Gastroesophageal sphincter (tissue), 4 donors: ENCODE data around the gene OLFM4. TPM values are rescaled to one million over a fixed set of nuclear protein-coding genes. Genes with fewer than 3 reads are reported as not detected.

Source experiments
- ATAC-seq: fragments of 150-250 bp; one replicate; pipeline ENCODE4 v1.9.1; 2016; ENCODE audit warnings: mild to moderate bottlenecking, moderate library complexity
- H3K27ac ChIP-seq, 4 donors: fragments of 200-600 bp; sonication (generic) in 3 of 4; 1 replicate in 3 of 4; 2 replicates in 1 of 4; pipeline ENCODE4 v1.5.1; 2016 to 2019
- H3K27me3 ChIP-seq: fragments of 200-600 bp; sonication (generic); one replicate; pipeline ENCODE4 v1.5.1; 2019
- H3K36me3 ChIP-seq, 2 donors: fragments of 200-600 bp; sonication (generic); one replicate each; pipeline ENCODE4 v1.5.1; 2019; ENCODE audit warnings: control low read depth in 1 of 2
- H3K4me1 ChIP-seq, 3 donors: fragments of 200-600 bp; sonication (generic); 1 replicate in 2 of 3; 2 replicates in 1 of 3; pipeline ENCODE4 v1.5.1; 2016 to 2019; ENCODE audit warnings: control low read depth in 2 of 3
- H3K4me3 ChIP-seq, 2 donors: fragments of 200-600 bp; sonication (generic); one replicate each; pipeline ENCODE4 v1.5.1; 2019; ENCODE audit warnings: mild to moderate bottlenecking in 1 of 2, moderate library complexity in 1 of 2
- H3K9me3 ChIP-seq, 3 donors: fragments of 200-600 bp; sonication (generic); one replicate each; pipeline ENCODE4 v1.5.1; 2017 to 2019; ENCODE audit warnings: control low read depth in 2 of 3
- CTCF ChIP-seq, 4 experiments: fragments of 200-600 bp in 2 of 4; fragments of 450-650 bp in 2 of 4; sonication (generic) in 1 of 4; IDR thresholded peaks; one replicate each; pipeline ENCODE4 v1.5.1; 2017 to 2019; ENCODE audit warnings: antibody characterized with exemption in 4 of 4, mild to moderate bottlenecking in 2 of 4, moderate library complexity in 2 of 4
- EP300 ChIP-seq: sonication (generic); formaldehyde crosslinking; IDR thresholded peaks from one replicate; pipeline ENCODE4 v1.6.1; 2017; ENCODE audit warnings: antibody characterized with exemption, mild to moderate bottlenecking
- POLR2A ChIP-seq, 2 donors: fragments of 450-650 bp; IDR thresholded peaks; one replicate each; pipeline ENCODE4 v1.6.1; 2017; ENCODE audit warnings: antibody characterized with exemption in 2 of 2, mild to moderate bottlenecking in 2 of 2, moderate library complexity in 1 of 2
- POLR2AphosphoS5 ChIP-seq: sonication (generic); formaldehyde crosslinking; IDR thresholded peaks from one replicate; pipeline ENCODE4 v1.6.1; 2017; ENCODE audit warnings: antibody characterized with exemption
- WGBS, 2 donors: methylation state at CpG; one replicate each; pipeline ENCODE4 v1.1.5; 2018; ENCODE audit warnings: low coverage in 1 of 2; 5-methylcytosine and 5-hydroxymethylcytosine counted together
- total RNA-seq, 4 donors: library from RNA; depleted of rRNA; stranded (reverse); fragments of >200 nt; gene quantifications; one replicate each; pipeline ENCODE4 v1.1.0, GENCODE V29; 2016

Gene OLFM4
- total RNA-seq, 4 donors from 2014 or later, result 0.13 to 0.82 TPM; not detected in 2

- H3K9me3 ChIP-seq, result no peaks in the 10 kb centered on the region
- no peak overlapping the region for H3K27ac ChIP-seq
- H3K4me3 ChIP-seq, result no peak overlapping the region
- H3K27me3 ChIP-seq, result peaks cover 4% of the 10 kb centered on the region
- no peaks in the 10 kb centered on the region for H3K4me1 ChIP-seq
- TF ChIP-seq EP300 (no peak), POLR2AphosphoS5 (no peak), POLR2A (IDR thresholded peaks at IDR 0.05) (no peak)
- 80 to 90% methylated on average over 12 to 13 of the region's 13 CpGs for WGBS, 2 donors
- no peak for ATAC-seq
- no peaks in the 10 kb centered on the region for H3K36me3 ChIP-seq
Observed at GRCh38 chr13:52991344-52992020, 37.1 kb upstream of the OLFM4 start.

GRCh38 chr13:52992110-52992509, 36.5 kb upstream of the OLFM4 start:
- no peak overlapping the region for H3K27ac ChIP-seq
- ATAC-seq, result no peak
- H3K27me3 ChIP-seq, result peaks cover 4% of the 10 kb centered on the region
- no peak overlapping the region for H3K4me3 ChIP-seq
- no peaks in the 10 kb centered on the region for H3K4me1 ChIP-seq
- no peaks in the 10 kb centered on the region for H3K9me3 ChIP-seq
- WGBS, 2 donors, result 88 to 100% methylated on average over 6 to 11 of the region's 11 CpGs
- H3K36me3 ChIP-seq, result no peaks in the 10 kb centered on the region
- no peak for TF ChIP-seq CTCF (IDR thresholded peaks at IDR 0.05)
- TF ChIP-seq POLR2AphosphoS5, result no peak
- no peak for TF ChIP-seq POLR2A (IDR thresholded peaks at IDR 0.05)
- TF ChIP-seq EP300, result no peak

- Histone ChIP-seq H3K4me3 (no peak overlapping the region), H3K36me3 (no peaks in the 10 kb centered on the region), H3K4me1 (no peaks in the 10 kb centered on the region), H3K9me3 (no peaks in the 10 kb centered on the region), H3K27me3 (peaks cover 10% of the 10 kb centered on the region), H3K27ac (no peak overlapping the region)
- TF ChIP-seq EP300 (no peak), POLR2A (IDR thresholded peaks at IDR 0.05) (no peak)
- WGBS, 2 donors, result 67 to 83% methylated on average over 1 to 2 of the region's 2 CpGs
- no peak for ATAC-seq
Observed at GRCh38 chr13:52994051-52994450, 34.6 kb upstream of the OLFM4 start.

GRCh38 chr13:52994865-52995264, 33.7 kb upstream of the OLFM4 start:
- no peak for ATAC-seq
- Histone ChIP-seq H3K4me1 (no peaks in the 10 kb centered on the region), H3K4me3 (no peak overlapping the region), H3K9me3 (no peaks in the 10 kb centered on the region), H3K27me3 (peaks cover 10% of the 10 kb centered on the region), H3K36me3 (no peaks in the 10 kb centered on the region), H3K27ac (no peak overlapping the region)
- TF ChIP-seq POLR2A (IDR thresholded peaks at IDR 0.05), result no peak
- no peak for TF ChIP-seq EP300
- TF ChIP-seq POLR2AphosphoS5, result no peak
- TF ChIP-seq CTCF (IDR thresholded peaks at IDR 0.05), result no peak
- 55% methylated on average over 1 of the region's 1 CpG; no CpG with 5 or more reads in 1 of the 2 donors for WGBS, 2 donors

GRCh38 chr13:52995946-52996345, 32.7 kb upstream of the OLFM4 start:
- no peaks in the 10 kb centered on the region for H3K36me3 ChIP-seq
- no peaks in the 10 kb centered on the region for H3K9me3 ChIP-seq
- no peak overlapping the region for H3K27ac ChIP-seq
- peaks cover 6% of the 10 kb centered on the region for H3K27me3 ChIP-seq
- no peak for ATAC-seq
- TF ChIP-seq EP300 (no peak), POLR2AphosphoS5 (no peak), CTCF (IDR thresholded peaks at IDR 0.05) (no peak), POLR2A (IDR thresholded peaks at IDR 0.05) (no peak)
- 100% methylated on average over 1 to 2 of the region's 2 CpGs for WGBS, 2 donors
- H3K4me1 ChIP-seq, result no peaks in the 10 kb centered on the region
- H3K4me3 ChIP-seq, result no peak overlapping the region
